Pulmonary artery endothelial cell (primary cell): Measurements from ENCODE around the gene INSL3. TPM values are rescaled to one million over a fixed set of nuclear protein-coding genes. Genes with fewer than 3 reads are reported as not detected.
A peak's percentile ranks its signal among the peaks of the same experiment; 100 is the strongest.

Source experiments
- DNase-seq: peaks from one replicate; pipeline ENCODE4 v3.0.0-alpha.2; 2011; ENCODE audit warnings: low read depth, low spot score
- total RNA-seq: library from RNA; depleted of rRNA; stranded (reverse); fragments of >200 nt; gene quantifications from 2 replicates; pipeline ENCODE4 v1.2.3, GENCODE V29; 2014

The INSL3 gene
- not detected in 2 replicates for total RNA-seq

- no peak for DNase-seq
Observed at GRCh38 chr19:17821190-17821589, at the start of gene INSL3. Gene INSL3 (minus strand): TSS chr19:17821519. CDS start chr19:17821506, 13 bp downstream.

- no peak for DNase-seq
Observed at GRCh38 chr19:17869114-17869608, 47.8 kb upstream of the INSL3 start.

- DNase-seq: no peak
Observed at GRCh38 chr19:17868669-17869068, 47.4 kb upstream of the INSL3 start.

GRCh38 chr19:17866964-17867486, 45.7 kb upstream of the INSL3 start:
- no peak for DNase-seq

GRCh38 chr19:17866312-17866963, 45.1 kb upstream of the INSL3 start:
- DNase-seq: no peak

GRCh38 chr19:17865364-17866311, 44.3 kb upstream of the INSL3 start:
- no peak for DNase-seq

- no peak for DNase-seq
Observed at GRCh38 chr19:17863520-17864182, 42.3 kb upstream of the INSL3 start.

GRCh38 chr19:17862711-17863519, 41.6 kb upstream of the INSL3 start:
- DNase-seq: no peak

GRCh38 chr19:17861542-17862402, 40.5 kb upstream of the INSL3 start:
- no peak for DNase-seq

- DNase-seq: no peak
Observed at GRCh38 chr19:17860993-17861360, 39.7 kb upstream of the INSL3 start.

- no peak for DNase-seq
Observed at GRCh38 chr19:17860331-17860992, 39.1 kb upstream of the INSL3 start.

GRCh38 chr19:17859533-17860330, 38.4 kb upstream of the INSL3 start, which contains the start of gene RPL18A:
Gene RPL18A (plus strand): TSS chr19:17859910. CDS start chr19:17859957, 47 bp downstream.
- peak; percentile 99 for DNase-seq

- DNase-seq: no peak
Observed at GRCh38 chr19:17855280-17856152, 34.2 kb upstream of the INSL3 start.

- DNase-seq: no peak
Observed at GRCh38 chr19:17854061-17854460, 32.7 kb upstream of the INSL3 start.

- no peak for DNase-seq
Observed at GRCh38 chr19:17848595-17849292, 27.4 kb upstream of the INSL3 start.

- peak; percentile 13 for DNase-seq
Observed at GRCh38 chr19:17847538-17848366, 26.4 kb upstream of the INSL3 start, which contains the start of gene JAK3. Gene JAK3 (minus strand): TSS chr19:17847982. CDS start chr19:17844417, 3,565 bp downstream.
